Muscle layer of colon (tissue), 2 donors: Measurements from ENCODE around the gene PRR33.

Experiments used
- H3K27ac ChIP-seq: one replicate; pipeline ENCODE4 v1.7.0; 2013; ENCODE audit warnings: low read depth, mild to moderate bottlenecking, low read length, moderate library complexity
- H3K27me3 ChIP-seq, 2 donors: one replicate each; pipeline ENCODE4 v1.7.0; 2013; ENCODE audit warnings: low read length in 2 of 2, mild to moderate bottlenecking in 2 of 2; ENCODE audit not compliant: insufficient read depth in 2 of 2, control insufficient read depth in 1 of 2
- H3K36me3 ChIP-seq: one replicate; pipeline ENCODE4 v1.7.0; 2013; ENCODE audit warnings: mild to moderate bottlenecking, low read length; ENCODE audit not compliant: insufficient read depth
- H3K4me1 ChIP-seq: one replicate; pipeline ENCODE4 v1.7.0; 2013; ENCODE audit warnings: mild to moderate bottlenecking, low read length; ENCODE audit not compliant: insufficient read depth
- H3K4me3 ChIP-seq, 2 donors: one replicate each; pipeline ENCODE4 v1.7.0; 2013; ENCODE audit warnings: low read length in 2 of 2, low read depth in 1 of 2, mild to moderate bottlenecking in 1 of 2, moderate library complexity in 1 of 2
- H3K9ac ChIP-seq: one replicate; pipeline ENCODE4 v1.7.0; 2013; ENCODE audit warnings: low read length
- H3K9me3 ChIP-seq: one replicate; pipeline ENCODE4 v1.7.0; 2013; ENCODE audit warnings: mild to moderate bottlenecking, low read length
- donor health status: abdominal sarcoma.
- donor health status: Adenocarcinoma of cecum.

The PRR33 gene

DNA sequence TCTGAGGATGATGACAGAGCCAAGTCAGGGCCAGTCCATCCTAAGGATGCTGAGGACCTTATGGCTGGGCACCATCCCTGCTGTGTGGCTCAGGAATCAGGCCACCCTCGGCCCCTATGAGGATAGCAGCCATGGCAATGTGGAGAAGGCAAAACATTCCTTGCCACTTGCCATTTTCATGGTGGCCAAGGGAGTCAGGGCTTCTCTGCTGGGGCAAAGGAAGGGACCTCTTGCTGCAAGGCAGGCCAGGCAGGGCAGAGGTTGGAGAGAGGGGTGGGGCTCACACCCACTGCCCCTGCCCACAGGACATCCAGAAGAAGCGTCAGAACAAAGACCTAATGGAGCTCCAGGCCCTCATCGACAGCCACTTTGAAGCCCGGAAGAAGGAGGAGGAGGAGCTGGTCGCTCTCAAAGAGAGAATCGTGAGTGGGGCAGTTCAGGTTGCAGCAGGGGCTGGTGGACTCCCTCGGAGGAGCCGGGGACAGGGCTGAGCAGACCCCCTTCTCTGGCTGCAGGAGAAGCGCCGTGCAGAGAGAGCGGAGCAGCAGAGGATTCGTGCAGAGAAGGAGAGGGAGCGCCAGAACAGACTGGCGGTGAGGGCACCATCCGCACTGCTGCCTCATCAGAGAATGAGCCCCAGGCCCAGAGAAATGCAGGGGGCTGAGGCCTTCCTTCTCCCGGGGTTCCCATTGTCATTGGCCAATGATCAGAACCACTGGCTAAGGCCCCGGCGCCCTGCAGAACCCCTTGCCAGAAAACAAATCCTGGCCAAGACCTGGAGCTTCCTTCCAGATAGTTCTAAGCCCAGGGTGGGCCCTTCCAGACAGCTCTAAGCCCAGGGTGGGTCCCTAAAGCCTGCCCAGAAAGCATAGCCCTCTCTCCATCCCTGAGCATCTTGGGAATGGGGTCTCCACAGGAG, 42.0 kb upstream of the PRR33 start:
- no peaks in the 10 kb centered on the region for H3K4me1 ChIP-seq
- no peak overlapping the region for H3K4me3 ChIP-seq
- H3K27ac ChIP-seq: no peak overlapping the region
- H3K36me3 ChIP-seq: no peaks in the 10 kb centered on the region
- H3K9ac ChIP-seq: no peak overlapping the region
- no peaks in the 10 kb centered on the region for H3K9me3 ChIP-seq
- H3K27me3 ChIP-seq: no peaks in the 10 kb centered on the region

DNA sequence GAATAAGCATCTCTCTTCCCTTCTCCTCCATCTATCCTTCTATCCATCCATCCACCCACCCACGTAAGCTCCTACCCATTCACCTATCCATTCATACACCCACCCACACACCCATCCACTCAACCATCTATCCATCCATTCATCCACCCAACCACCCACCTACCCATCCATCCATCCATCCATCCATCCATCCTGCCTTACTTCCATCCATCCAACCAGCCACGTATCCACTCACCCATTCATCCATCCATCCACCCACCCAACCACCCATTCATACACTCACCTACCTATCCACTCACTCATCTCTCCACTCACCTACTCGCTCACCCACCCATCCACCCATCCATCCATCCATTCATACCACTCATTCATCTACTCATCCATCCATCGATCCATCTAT, 41.0 kb upstream of the PRR33 start:
- H3K4me1 ChIP-seq: no peaks in the 10 kb centered on the region
- no peak overlapping the region for H3K27ac ChIP-seq
- no peaks in the 10 kb centered on the region for H3K9me3 ChIP-seq
- H3K36me3 ChIP-seq: no peaks in the 10 kb centered on the region
- H3K4me3 ChIP-seq: no peak overlapping the region
- H3K9ac ChIP-seq: no peak overlapping the region
- no peaks in the 10 kb centered on the region for H3K27me3 ChIP-seq

DNA sequence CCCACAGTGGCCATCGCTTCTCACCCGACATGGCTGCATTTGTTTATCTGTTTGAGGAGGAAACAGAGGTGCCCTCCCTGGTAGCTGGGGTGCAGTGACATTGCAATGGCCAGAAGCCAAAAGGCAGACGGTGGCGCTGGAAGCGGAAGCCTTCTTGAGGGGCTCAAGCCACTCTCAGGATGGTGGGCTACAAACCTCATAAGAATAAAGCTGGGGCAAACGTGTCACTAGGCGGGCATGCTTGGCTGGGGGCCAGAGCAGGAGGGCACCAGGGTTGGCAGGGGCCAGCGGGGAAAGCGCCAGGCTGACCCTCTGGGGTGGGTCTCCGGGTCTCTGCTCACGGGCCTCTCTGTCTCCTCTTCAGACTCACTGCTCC, 40.4 kb upstream of the PRR33 start:
- H3K4me3 ChIP-seq: no peak overlapping the region
- no peaks in the 10 kb centered on the region for H3K27me3 ChIP-seq
- no peak overlapping the region for H3K9ac ChIP-seq
- H3K4me1 ChIP-seq: no peaks in the 10 kb centered on the region
- H3K36me3 ChIP-seq: no peaks in the 10 kb centered on the region
- H3K27ac ChIP-seq: no peak overlapping the region
- H3K9me3 ChIP-seq: no peaks in the 10 kb centered on the region

DNA sequence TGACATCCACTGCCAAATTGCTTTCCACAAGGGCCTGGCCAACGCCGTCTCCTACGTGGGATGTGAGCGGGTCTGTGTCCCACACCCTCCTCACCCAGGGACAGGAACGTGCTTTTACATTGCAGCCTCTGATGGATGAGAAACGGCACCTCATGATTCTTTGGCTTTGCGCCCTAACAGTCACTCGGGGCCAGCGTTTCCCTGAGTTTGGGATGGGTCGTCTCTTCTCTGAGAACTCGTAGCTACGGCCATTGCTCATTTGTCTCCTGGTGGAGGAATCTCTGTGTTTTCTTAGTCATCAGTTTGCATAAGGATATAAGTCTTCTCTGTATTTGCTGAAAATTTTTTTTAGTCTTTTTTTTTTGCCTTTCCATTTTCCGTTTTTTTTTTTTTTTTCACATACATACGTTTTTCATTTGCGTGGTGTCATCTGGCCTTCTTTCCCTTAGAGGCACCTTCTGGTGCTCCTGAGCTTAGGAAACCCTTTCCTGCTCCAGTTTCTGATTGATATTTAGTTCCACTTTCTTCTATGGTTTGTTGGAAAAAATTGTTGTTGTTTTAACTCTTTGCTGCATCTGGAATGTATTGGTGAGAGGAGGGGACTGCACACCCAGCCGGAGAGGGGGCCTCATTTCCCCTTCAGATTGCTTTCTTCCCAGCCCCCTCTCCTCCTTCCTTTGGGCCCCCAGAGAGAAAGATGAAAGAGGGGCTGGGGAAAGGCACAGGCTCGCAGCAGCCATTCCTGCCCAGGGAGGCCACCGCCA, 39.8 kb upstream of the PRR33 start:
- Histone ChIP-seq H3K4me1 (no peaks in the 10 kb centered on the region), H3K4me3 (no peak overlapping the region), H3K27me3 (no peaks in the 10 kb centered on the region), H3K36me3 (no peaks in the 10 kb centered on the region), H3K27ac (no peak overlapping the region), H3K9me3 (no peaks in the 10 kb centered on the region), H3K9ac (no peak overlapping the region)

DNA sequence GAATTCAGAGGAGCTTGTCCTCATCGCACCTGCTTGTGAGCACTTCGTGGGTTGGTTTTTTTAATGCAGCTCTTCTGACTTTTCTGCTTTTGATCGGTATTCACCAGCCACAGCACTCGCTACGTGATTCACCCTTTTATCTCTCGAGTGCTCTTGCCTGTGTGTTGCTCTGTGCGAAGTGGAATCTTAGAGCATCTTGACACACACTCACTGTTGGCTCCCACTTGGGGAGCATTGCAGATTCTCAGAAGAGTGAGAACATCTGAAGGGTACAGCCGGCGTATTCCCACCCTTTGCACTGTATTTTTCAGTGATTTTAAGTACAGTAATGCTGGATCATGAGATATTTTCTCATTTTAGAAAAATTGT, 38.8 kb upstream of the PRR33 start:
- Histone ChIP-seq H3K9me3 (no peaks in the 10 kb centered on the region), H3K9ac (no peak overlapping the region), H3K27me3 (no peaks in the 10 kb centered on the region), H3K4me3 (no peak overlapping the region), H3K27ac (no peak overlapping the region), H3K4me1 (no peaks in the 10 kb centered on the region), H3K36me3 (no peaks in the 10 kb centered on the region)

DNA sequence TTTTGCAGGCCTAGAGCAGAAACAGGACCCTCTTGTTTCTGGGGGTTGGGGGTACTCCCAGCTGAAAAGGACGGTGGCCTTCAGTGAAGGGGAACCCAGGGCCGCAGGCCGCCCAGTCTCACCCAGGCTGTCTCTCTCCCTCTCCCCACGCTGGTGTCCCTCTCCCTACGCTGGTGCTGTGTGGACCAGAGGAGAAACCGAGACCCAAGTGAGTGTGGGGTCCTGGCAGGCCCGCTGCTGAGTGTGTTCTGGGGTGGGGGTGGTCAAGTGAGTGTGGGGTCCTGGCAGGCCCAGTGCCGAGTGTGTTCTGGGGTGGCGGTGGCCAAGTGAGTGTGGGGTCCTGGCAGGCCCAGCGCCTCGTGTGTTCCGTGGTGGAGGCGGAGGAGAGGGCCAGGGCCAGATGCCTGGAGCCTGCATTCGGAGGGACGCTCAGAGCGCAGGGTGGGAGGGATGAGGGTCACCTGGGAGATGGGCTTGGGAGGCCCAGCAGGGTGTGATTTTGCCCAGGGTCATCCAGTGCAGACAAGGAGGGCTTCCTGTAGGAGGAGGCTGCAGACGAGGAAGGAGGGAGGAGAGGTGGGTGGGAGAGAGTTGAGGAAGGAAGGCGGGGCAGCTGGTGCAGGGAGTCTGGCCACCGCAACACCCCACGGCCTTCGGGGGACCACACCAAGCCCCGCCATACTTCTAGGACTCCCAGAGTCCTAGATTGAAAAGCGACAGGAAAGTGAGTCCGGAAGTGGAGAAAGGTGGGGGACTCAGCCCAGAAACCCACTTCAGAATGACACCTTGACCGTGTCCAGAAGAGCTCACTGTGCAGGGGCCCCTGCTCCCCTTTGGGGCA, 38.1 kb upstream of the PRR33 start:
- Histone ChIP-seq H3K4me1 (no peaks in the 10 kb centered on the region), H3K4me3 (no peak overlapping the region), H3K36me3 (no peaks in the 10 kb centered on the region), H3K27me3 (no peaks in the 10 kb centered on the region), H3K27ac (no peak overlapping the region), H3K9ac (no peak overlapping the region), H3K9me3 (no peaks in the 10 kb centered on the region)

DNA sequence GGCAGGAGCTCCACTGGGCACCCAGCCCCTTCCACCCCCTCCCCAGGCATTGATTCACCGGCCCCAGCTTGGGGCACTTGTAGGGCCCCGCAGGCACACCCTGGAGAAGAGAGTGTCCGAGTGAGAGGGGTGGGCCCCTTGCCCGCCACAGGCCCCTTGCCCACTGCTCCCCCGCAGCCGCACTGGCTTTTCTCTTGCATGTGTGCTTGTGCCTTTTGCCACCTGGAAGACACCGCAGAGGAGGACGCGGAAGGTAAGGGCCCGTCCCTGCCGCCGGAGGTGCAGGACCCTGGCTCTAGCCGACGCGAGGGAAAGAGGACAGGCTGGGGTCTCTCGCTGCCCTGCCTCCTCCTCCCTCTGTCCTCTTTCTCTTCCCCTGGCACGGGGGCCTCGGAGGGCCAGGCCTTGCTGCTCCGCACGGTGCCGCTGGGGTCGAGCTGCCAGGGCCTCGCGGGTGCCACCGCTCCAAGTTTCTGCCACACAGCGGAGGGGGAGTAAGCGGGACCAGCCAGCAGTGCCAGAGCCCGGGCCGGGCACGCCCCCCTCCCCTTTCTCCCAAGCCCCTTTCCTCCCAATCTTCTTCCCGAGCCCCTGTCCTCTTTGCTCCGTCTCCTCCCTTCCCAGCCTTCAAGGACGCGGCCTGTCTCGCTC, 37.3 kb upstream of the PRR33 start:
- no peak overlapping the region for H3K4me3 ChIP-seq
- H3K9ac ChIP-seq: no peak overlapping the region
- no peaks in the 10 kb centered on the region for H3K27me3 ChIP-seq
- H3K9me3 ChIP-seq: no peaks in the 10 kb centered on the region
- no peaks in the 10 kb centered on the region for H3K36me3 ChIP-seq
- H3K4me1 ChIP-seq: no peaks in the 10 kb centered on the region
- H3K27ac ChIP-seq: no peak overlapping the region

DNA sequence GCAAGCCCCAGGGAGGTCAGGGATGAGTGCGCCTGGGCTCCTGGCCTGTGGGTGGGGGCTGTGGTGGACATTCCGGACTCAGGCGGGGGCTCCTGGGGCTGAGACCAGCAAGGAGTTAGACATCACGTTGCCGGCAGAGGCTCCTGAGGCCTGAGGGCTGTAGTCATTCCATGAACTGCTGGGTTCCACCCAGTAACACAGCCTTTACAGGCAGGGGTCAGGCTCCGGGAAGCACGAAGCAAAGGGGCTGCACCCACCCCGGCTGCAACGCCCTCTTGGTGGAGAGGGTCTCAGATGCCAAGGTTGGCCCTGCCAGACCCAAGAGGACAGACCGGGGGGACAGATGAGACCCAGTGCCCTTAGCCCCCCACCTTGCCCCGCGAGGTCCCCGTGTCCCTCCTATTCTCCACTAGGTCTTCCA, 36.8 kb upstream of the PRR33 start:
- Histone ChIP-seq H3K9ac (no peak overlapping the region), H3K27me3 (no peaks in the 10 kb centered on the region), H3K36me3 (no peaks in the 10 kb centered on the region), H3K4me1 (no peaks in the 10 kb centered on the region), H3K4me3 (no peak overlapping the region), H3K27ac (no peak overlapping the region), H3K9me3 (no peaks in the 10 kb centered on the region)

DNA sequence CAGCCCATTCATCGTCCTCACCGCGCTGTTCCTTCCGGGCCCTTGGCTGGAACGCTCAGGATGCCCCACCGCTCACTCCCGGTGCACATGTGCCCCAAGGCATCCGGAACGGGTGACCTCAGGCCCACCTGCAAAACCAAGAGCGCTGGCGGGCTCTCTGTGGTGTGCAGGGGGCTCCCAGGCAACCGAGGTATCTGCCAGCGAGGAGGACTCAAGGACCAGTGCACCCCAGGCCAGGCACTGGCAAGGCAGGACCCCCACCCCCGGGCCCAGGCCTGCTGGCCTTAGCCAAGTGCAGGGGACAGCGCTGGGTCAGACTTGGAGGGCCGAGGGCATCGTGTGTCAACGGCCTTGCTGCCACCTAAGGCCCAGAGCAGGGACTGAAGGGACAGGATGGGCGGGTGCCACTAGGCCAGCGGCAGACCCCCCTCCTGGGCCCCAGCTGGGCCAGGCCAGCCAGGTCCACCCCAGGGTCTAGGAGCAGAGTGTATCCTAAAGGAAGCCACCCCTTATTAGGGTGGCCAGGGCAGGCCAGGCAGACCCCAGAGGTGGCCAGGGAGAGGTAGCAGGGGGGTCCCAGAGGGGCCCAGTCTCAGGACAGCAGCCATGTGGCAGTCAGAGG, 36.3 kb upstream of the PRR33 start:
- Histone ChIP-seq H3K9me3 (no peaks in the 10 kb centered on the region), H3K36me3 (no peaks in the 10 kb centered on the region), H3K4me1 (no peaks in the 10 kb centered on the region), H3K4me3 (no peak overlapping the region), H3K9ac (no peak overlapping the region), H3K27ac (no peak overlapping the region), H3K27me3 (no peaks in the 10 kb centered on the region)

DNA sequence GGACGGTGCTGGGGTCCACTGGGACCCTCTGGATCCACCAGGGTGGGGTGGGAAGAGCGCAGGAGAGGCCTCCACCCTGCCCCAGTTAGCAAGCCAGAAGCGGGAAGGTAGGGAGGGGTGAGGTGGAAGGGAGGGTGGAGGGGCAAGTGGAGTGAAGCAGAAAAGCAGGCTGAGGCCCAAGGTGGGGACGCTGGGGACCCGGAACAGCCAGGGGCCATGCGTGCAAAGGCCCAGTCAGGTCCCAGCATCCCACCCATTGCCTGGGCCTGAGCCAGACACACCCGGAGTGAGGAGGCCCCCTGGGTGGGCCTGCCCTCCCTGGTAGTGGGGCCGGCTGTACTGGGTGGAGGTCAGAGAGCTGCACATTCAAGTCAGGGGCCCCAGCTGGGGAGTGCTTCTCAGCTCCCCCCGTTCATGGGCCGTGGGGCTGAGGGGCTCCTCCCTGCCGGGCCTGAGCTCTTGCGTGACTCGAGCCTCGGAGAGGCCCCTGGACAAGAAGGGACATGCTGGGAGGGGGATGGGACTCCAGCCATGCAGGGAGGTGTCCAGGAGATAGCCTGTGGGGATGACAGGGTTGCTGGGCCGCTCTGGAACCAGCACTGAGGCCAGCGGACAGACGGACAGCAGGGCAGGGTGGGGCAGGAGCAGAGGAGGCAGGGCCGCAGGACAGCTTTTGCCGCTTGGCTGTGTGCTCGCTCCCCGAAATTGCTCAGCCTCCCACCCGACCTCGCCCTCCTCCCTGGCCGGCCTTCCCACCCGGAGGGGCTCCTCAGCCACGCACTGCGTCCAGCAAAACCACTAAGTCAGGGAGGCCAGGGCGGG, 35.5 kb upstream of the PRR33 start:
- H3K36me3 ChIP-seq: no peaks in the 10 kb centered on the region
- no peak overlapping the region for H3K9ac ChIP-seq
- H3K4me1 ChIP-seq: no peaks in the 10 kb centered on the region
- H3K4me3 ChIP-seq: no peak overlapping the region
- no peaks in the 10 kb centered on the region for H3K9me3 ChIP-seq
- H3K27me3 ChIP-seq: no peaks in the 10 kb centered on the region
- peak overlapping the region; percentile 32 for H3K27ac ChIP-seq
